Activated T-helper 1 cell treated with anti-CD3 and anti-CD28 coated beads, Interleukin-12 subunit alpha, Interleukin-12 subunit beta, Interleukin-2, Interleukin-4 antibody, amounts not matched to agents 30 ng/mL and 10 ng/mL and 1 ng/mL, durations not matched to agents 14 hours and 24 hours and 36 hours (primary cell): Measurements from ENCODE around the gene FUZ. TPM values are rescaled to one million over a fixed set of nuclear protein-coding genes. Genes with fewer than 3 reads are reported as not detected.
"Not testable (repeated sequence)": the region's sequence is repeated elsewhere in the genome, so short reads cannot be mapped to it uniquely, and the experiment has no call there.

Experiments
- DNase-seq: peaks from one replicate; pipeline ENCODE4 v3.0.0; 2021; ENCODE audit warnings: low spot score
- H3K27ac Mint-ChIP-seq: one replicate; pipeline ENCODE4 v1.8.0; 2021; ENCODE audit warnings: mild to moderate bottlenecking, mixed read lengths
- H3K27me3 Mint-ChIP-seq: one replicate; pipeline ENCODE4 v1.8.0; 2022; ENCODE audit warnings: mild to moderate bottlenecking, moderate library complexity, mixed read lengths; ENCODE audit not compliant: insufficient read depth
- H3K36me3 Mint-ChIP-seq: one replicate; pipeline ENCODE4 v1.8.0; 2021; ENCODE audit warnings: low read depth, mixed read lengths
- H3K4me1 Mint-ChIP-seq: one replicate; pipeline ENCODE4 v1.8.0; 2021; ENCODE audit warnings: low read depth, mixed read lengths
- H3K4me3 Mint-ChIP-seq: one replicate; pipeline ENCODE4 v1.8.0; 2021; ENCODE audit warnings: mild to moderate bottlenecking, moderate library complexity, mixed read lengths
- H3K9me3 Mint-ChIP-seq: one replicate; pipeline ENCODE4 v1.8.0; 2021; ENCODE audit warnings: mixed read lengths
- intact Hi-C: fragments of 100-400 bp; cut with micrococcal nuclease; formaldehyde crosslinking; loops from one replicate; pipeline ENCODE4 v1.15.1; 2024
- total RNA-seq: library from RNA; stranded (reverse); gene quantifications from 2 replicates; pipeline ENCODE4 v1.2.3, GENCODE V29; 2022

FUZ gene
- total RNA-seq, 1 donor from 2014 or later: 14.0 TPM

- Mint-ChIP-seq H3K9me3 (no peaks in the 10 kb centered on the region), H3K4me1 (no peaks in the 10 kb centered on the region), H3K27me3 (no peaks in the 10 kb centered on the region), H3K36me3 (peaks cover 36% of the 10 kb centered on the region), H3K4me3 (no peak overlapping the region), H3K27ac (no peak overlapping the region)
- intact Hi-C loops: no loop called here
- DNase-seq: no peak
Observed at GRCh38 chr19:49835562-49835961, 22.5 kb upstream of the FUZ start.

GRCh38 chr19:49833599-49833998 lies 20.5 kb upstream of the FUZ start:
- peaks cover 26% of the 10 kb centered on the region for H3K36me3 Mint-ChIP-seq
- no peak overlapping the region for H3K27ac Mint-ChIP-seq
- H3K4me1 Mint-ChIP-seq: no peaks in the 10 kb centered on the region
- H3K4me3 Mint-ChIP-seq: no peak overlapping the region
- intact Hi-C loops: no loop called here
- no peaks in the 10 kb centered on the region for H3K9me3 Mint-ChIP-seq
- DNase-seq: no peak
- no peaks in the 10 kb centered on the region for H3K27me3 Mint-ChIP-seq

DNA sequence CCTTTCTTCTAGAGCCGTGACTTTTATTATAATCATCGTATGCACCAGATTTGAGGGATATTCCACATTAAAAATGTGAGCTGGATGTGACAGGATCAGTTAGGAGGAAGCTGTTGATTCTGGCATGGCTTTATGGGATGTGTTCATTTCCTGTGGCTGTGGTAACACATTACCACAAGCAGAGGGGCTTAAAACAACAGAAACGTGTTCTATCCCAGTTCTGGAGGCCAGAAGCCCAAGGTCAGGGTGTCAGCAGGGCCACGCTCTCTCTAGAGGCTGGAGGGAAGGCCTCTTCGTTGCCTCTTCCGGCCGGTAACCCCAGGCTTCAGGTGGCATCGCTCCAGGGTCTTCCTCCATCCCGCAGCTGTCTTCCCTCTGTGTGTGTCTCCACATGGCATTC lies 19.5 kb upstream of the FUZ start:
- Mint-ChIP-seq H3K4me1 (no peaks in the 10 kb centered on the region), H3K36me3 (peaks cover 21% of the 10 kb centered on the region), H3K27me3 (no peaks in the 10 kb centered on the region), H3K9me3 (no peaks in the 10 kb centered on the region), H3K4me3 (no peak overlapping the region), H3K27ac (no peak overlapping the region)
- intact Hi-C loops: no loop called here
- DNase-seq: no peak

GRCh38 chr19:49831592-49831991 lies 18.5 kb upstream of the FUZ start:
- Mint-ChIP-seq H3K9me3 (no peaks in the 10 kb centered on the region), H3K4me3 (no peak overlapping the region), H3K36me3 (peaks cover 21% of the 10 kb centered on the region), H3K4me1 (no peaks in the 10 kb centered on the region), H3K27me3 (no peaks in the 10 kb centered on the region), H3K27ac (no peak overlapping the region)
- intact Hi-C loops: no loop called here
- no peak for DNase-seq

DNA sequence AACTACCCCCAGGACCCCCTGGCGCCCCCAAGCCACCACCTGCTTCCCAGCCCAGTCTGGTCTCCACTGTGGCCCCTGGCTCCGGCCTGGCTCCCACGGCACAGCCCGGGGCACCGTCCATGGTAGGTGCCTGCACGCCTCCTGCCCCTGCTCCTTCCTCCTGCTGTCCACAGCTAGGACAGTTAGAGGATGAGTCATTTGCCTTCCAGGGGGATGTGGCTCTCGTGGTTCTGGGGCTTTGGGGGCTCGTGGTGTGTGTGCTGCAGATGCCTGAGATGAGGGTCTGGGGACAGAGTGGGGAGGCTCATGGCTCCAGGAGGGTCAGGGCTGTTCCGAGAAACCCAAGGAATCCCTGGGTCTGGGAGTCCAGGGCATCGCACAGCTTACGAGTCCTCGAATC lies 17.7 kb upstream of the FUZ start:
- intact Hi-C loops: no loop called here

GRCh38 chr19:49829721-49830120 lies 16.6 kb upstream of the FUZ start:
- Mint-ChIP-seq H3K4me3 (no peak overlapping the region), H3K9me3 (no peaks in the 10 kb centered on the region), H3K27me3 (no peaks in the 10 kb centered on the region), H3K36me3 (peaks cover 21% of the 10 kb centered on the region), H3K27ac (no peak overlapping the region), H3K4me1 (no peaks in the 10 kb centered on the region)
- intact Hi-C loops: no loop called here
- DNase-seq: no peak

More for the DNA sequence above, 17.7 kb upstream of the FUZ start:
- no peaks in the 10 kb centered on the region for H3K27me3 Mint-ChIP-seq
- H3K36me3 Mint-ChIP-seq: peaks cover 23% of the 10 kb centered on the region
- no peak overlapping the region for H3K4me3 Mint-ChIP-seq
- H3K4me1 Mint-ChIP-seq: no peaks in the 10 kb centered on the region
- DNase-seq: no peak
- no peak overlapping the region for H3K27ac Mint-ChIP-seq
- no peaks in the 10 kb centered on the region for H3K9me3 Mint-ChIP-seq

- DNase-seq: no peak
- Mint-ChIP-seq H3K4me1 (no peaks in the 10 kb centered on the region), H3K9me3 (no peaks in the 10 kb centered on the region), H3K36me3 (peaks cover 19% of the 10 kb centered on the region), H3K27ac (no peak overlapping the region), H3K4me3 (no peak overlapping the region), H3K27me3 (no peaks in the 10 kb centered on the region)
- intact Hi-C loops: no loop called here
Observed at GRCh38 chr19:49829200-49829599, 16.1 kb upstream of the FUZ start.

GRCh38 chr19:49827034-49827433 lies 13.9 kb upstream of the FUZ start:
- Mint-ChIP-seq H3K9me3 (no peaks in the 10 kb centered on the region), H3K36me3 (peaks cover 16% of the 10 kb centered on the region), H3K4me1 (no peaks in the 10 kb centered on the region), H3K27ac (no peak overlapping the region), H3K27me3 (no peaks in the 10 kb centered on the region), H3K4me3 (no peak overlapping the region)
- intact Hi-C loops: no loop called here
- no peak for DNase-seq

DNA sequence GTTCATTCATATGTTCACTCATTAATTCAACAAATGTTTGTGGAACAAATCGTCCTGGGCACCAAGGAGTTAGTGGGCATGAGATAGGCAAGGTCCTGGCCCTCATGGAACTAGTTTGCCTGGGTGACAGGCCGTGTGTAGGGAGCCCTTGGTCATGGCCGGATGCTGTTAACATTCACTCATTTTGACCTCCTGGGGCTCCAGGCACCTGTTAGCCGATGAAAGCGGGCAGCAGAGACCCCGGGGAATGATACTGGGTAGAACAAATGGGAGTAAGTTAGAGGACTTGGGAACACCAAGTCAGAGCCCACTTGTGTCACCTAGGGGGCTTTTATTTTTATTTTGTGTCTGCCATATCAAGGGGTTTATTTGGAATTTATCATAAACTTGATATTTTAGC lies 11.6 kb upstream of the FUZ start:
- Mint-ChIP-seq H3K36me3 (peaks cover 16% of the 10 kb centered on the region), H3K27me3 (no peaks in the 10 kb centered on the region), H3K4me3 (no peak overlapping the region), H3K9me3 (no peaks in the 10 kb centered on the region), H3K4me1 (peaks cover 5% of the 10 kb centered on the region), H3K27ac (no peak overlapping the region)
- intact Hi-C loops: no loop called here
- DNase-seq: no peak

- intact Hi-C loops: no loop called here
- Mint-ChIP-seq H3K4me1 (peaks cover 14% of the 10 kb centered on the region), H3K9me3 (no peaks in the 10 kb centered on the region), H3K27ac (no peak overlapping the region), H3K4me3 (no peak overlapping the region), H3K27me3 (no peaks in the 10 kb centered on the region), H3K36me3 (peaks cover 16% of the 10 kb centered on the region)
- no peak for DNase-seq
Observed at GRCh38 chr19:49823472-49823871, 10.4 kb upstream of the FUZ start.

GRCh38 chr19:49820125-49820524 lies 7.0 kb upstream of the FUZ start:
- no peaks in the 10 kb centered on the region for H3K9me3 Mint-ChIP-seq
- no peaks in the 10 kb centered on the region for H3K27me3 Mint-ChIP-seq
- no peak overlapping the region for H3K4me3 Mint-ChIP-seq
- H3K27ac Mint-ChIP-seq: no peak overlapping the region
- intact Hi-C loops: no loop called here
- H3K36me3 Mint-ChIP-seq: peaks cover 9% of the 10 kb centered on the region
- H3K4me1 Mint-ChIP-seq: peaks cover 19% of the 10 kb centered on the region
- DNase-seq: no peak

- H3K36me3 Mint-ChIP-seq, H3K9me3 Mint-ChIP-seq, H3K27me3 Mint-ChIP-seq, DNase-seq: not testable (repeated sequence)
- peak overlapping the region; percentile 93 for H3K27ac Mint-ChIP-seq
- peaks cover 19% of the 10 kb centered on the region for H3K4me1 Mint-ChIP-seq
- peak overlapping the region; percentile 94 for H3K4me3 Mint-ChIP-seq
- intact Hi-C loops: loop anchor here (10.0 kb wide), 2 partner anchors 165 to 225 kb away; partner anchors contain the start of gene PRR12
Observed at GRCh38 chr19:49819452-49820115, 6.5 kb upstream of the FUZ start.

GRCh38 chr19:49818649-49819370 lies 5.7 kb upstream of the FUZ start:
- intact Hi-C loops: loop anchor here (1.0 to 10.0 kb wide), 4 partner anchors 48 to 224 kb away; partner anchors contain the start of genes PNKP and PRR12
- no peaks in the 10 kb centered on the region for H3K9me3 Mint-ChIP-seq

More at GRCh38 chr19:49818649-49819370, 5.7 kb upstream of the FUZ start:
- no peak for DNase-seq
- Mint-ChIP-seq H3K36me3 (peaks cover 9% of the 10 kb centered on the region), H3K27ac (peak overlapping the region; percentile 93), H3K4me3 (peak overlapping the region; percentile 94), H3K4me1 (peaks cover 19% of the 10 kb centered on the region), H3K27me3 (no peaks in the 10 kb centered on the region)
